HepG2 (cell line): ENCODE measurements around the gene DLG2. TPM values are rescaled to one million over a fixed set of nuclear protein-coding genes. Genes with fewer than 3 reads are reported as not detected.
"Not testable (repeated sequence)": the region's sequence is repeated elsewhere in the genome, so short reads cannot be mapped to it uniquely, and the experiment has no call there.

Experiments used
- ATAC-seq: fragments of 200-7000 bp; cut with Tn5 transposase; 3 replicates; pipeline ENCODE4 v1.9.1; 2020; ENCODE audit warnings: mild to moderate bottlenecking, moderate library complexity
- BruUV-seq: library from RNA; stranded (reverse); fragments of 400-500 nt; replicated peaks from 2 replicates; lab custom pipeline; 2021; lab: Mats Ljungman, UMichigan
- CTCF ChIA-PET: fragments of 300-600 bp; formaldehyde crosslinking; extraction: SDS; loops from one replicate; lab custom pipeline; 2021; ENCODE audit warnings: low total read pairs, inconsistent platforms, low intra/inter-chr PET ratio; lab: Yijun Ruan, JAX
- POLR2A ChIA-PET: fragments of 350-600 bp; sonication (Branson Sonifier 250); formaldehyde crosslinking; loops from one replicate; lab custom pipeline; 2020; ENCODE audit warnings: antibody characterized with exemption, inconsistent platforms; lab: Yijun Ruan, JAX
- DNase-seq: peaks from one replicate; pipeline ENCODE4 v3.0.0-alpha.2; 2015; ENCODE audit warnings: low spot score
- FAIRE-seq: peaks from 3 replicates; lab custom pipeline; 2011; peaks lifted over from hg19 to GRCh38; lab: Jason Lieb, UNC
- H2AFZ ChIP-seq: one replicate; pipeline ENCODE4 v1.6.1; 2011; ENCODE audit warnings: low read length, inconsistent platforms
- H3K27ac ChIP-seq: fragments of 300-600 bp; 3 replicates; pipeline ENCODE4 v1.8.0; 2011; ENCODE audit warnings: mixed run types, mild to moderate bottlenecking, mixed read lengths, low read length, inconsistent platforms; ENCODE audit not compliant: insufficient read depth; ENCODE audit errors: extremely low read length
- H3K27me3 ChIP-seq, 2 experiments: fragments of 200-600 bp in 1 of 2; 2 replicates in 1 of 2; 3 replicates in 1 of 2; pipeline versions ENCODE4 v1.6.0 to v1.8.0; 2011; ENCODE audit warnings: low read length in 2 of 2, mild to moderate bottlenecking in 2 of 2, moderate library complexity in 2 of 2, inconsistent platforms in 1 of 2; ENCODE audit not compliant: insufficient read depth in 2 of 2, control insufficient read depth in 1 of 2
- H3K36me3 ChIP-seq, 2 experiments: fragments of 200-600 bp in 1 of 2; replicated peaks in 1 of 2; 2 replicates in 1 of 2; 3 replicates in 1 of 2; pipeline versions ENCODE4 v1.5.1 to v1.8.0; 2011; ENCODE audit warnings: low read length in 2 of 2, inconsistent platforms in 1 of 2; ENCODE audit not compliant: insufficient read depth in 2 of 2, control insufficient read depth in 1 of 2
- H3K4me1 ChIP-seq: 2 replicates; pipeline ENCODE4 v1.5.1; 2012; ENCODE audit warnings: low read length, inconsistent platforms; ENCODE audit not compliant: insufficient read depth
- H3K4me2 ChIP-seq: 2 replicates; pipeline ENCODE4 v1.6.0; 2011; ENCODE audit warnings: low read depth, low read length, inconsistent platforms
- H3K4me3 ChIP-seq, 3 experiments: fragments of 200-600 bp in 1 of 3; sonication (generic), shearing (Covaris generic) in 1 of 3; replicated peaks in 1 of 3; 2 replicates each; pipeline ENCODE4 v1.5.1; 2011 to 2016; ENCODE audit warnings: low read length in 3 of 3, inconsistent platforms in 2 of 3, low read depth in 2 of 3, mild to moderate bottlenecking in 2 of 3, control low read depth in 1 of 3, mixed read lengths in 1 of 3; ENCODE audit not compliant: insufficient read depth in 1 of 3
- H3K79me2 ChIP-seq: one replicate; pipeline ENCODE4 v1.6.1; 2011; ENCODE audit warnings: low read length, inconsistent platforms; ENCODE audit not compliant: insufficient read depth
- H3K9ac ChIP-seq: 2 replicates; pipeline ENCODE4 v1.6.0; 2011; ENCODE audit warnings: mild to moderate bottlenecking, low read depth, low read length, inconsistent platforms; ENCODE audit not compliant: insufficient read depth
- H3K9me3 ChIP-seq: 2 replicates; pipeline ENCODE4 v1.5.1; 2012; ENCODE audit warnings: mild to moderate bottlenecking, low read length
- H4K20me1 ChIP-seq: 2 replicates; pipeline ENCODE4 v1.6.0; 2011; ENCODE audit warnings: inconsistent platforms, mild to moderate bottlenecking, low read length, moderate library complexity; ENCODE audit not compliant: insufficient read depth
- CC2D1A ChIP-seq: sonication (generic); formaldehyde crosslinking; IDR thresholded peaks from 2 replicates; pipeline ENCODE4 v1.8.1; 2023; ENCODE audit warnings: mild to moderate bottlenecking, missing genetic modification reagents
- DDIT3 ChIP-seq: sonication (generic); formaldehyde crosslinking; IDR thresholded peaks from 2 replicates; pipeline ENCODE4 v1.4.0; 2020; ENCODE audit warnings: mild to moderate bottlenecking, missing genetic modification reagents
- GLI4 ChIP-seq: sonication (generic); formaldehyde crosslinking; IDR thresholded peaks from 2 replicates; pipeline ENCODE4 v1.5.1; 2020; ENCODE audit warnings: missing genetic modification reagents, mild to moderate bottlenecking, moderate library complexity, borderline replicate concordance
- KDM1A ChIP-seq: IDR thresholded peaks from 2 replicates; pipeline ENCODE4 v1.6.1; 2016; ENCODE audit warnings: missing compliant biosample characterization
- MIER3 ChIP-seq: IDR thresholded peaks from 2 replicates; pipeline ENCODE4 v1.6.1; 2016; ENCODE audit warnings: missing compliant biosample characterization, borderline replicate concordance
- NFE2 ChIP-seq: sonication (generic); formaldehyde crosslinking; IDR thresholded peaks from 2 replicates; pipeline ENCODE4 v1.4.0; 2020; ENCODE audit warnings: missing genetic modification reagents
- RCOR2 ChIP-seq: IDR thresholded peaks from 2 replicates; pipeline ENCODE4 v1.6.1; 2016; ENCODE audit warnings: missing biosample characterization, missing genetic modification reagents
- RFX1 ChIP-seq: fragments of 450-650 bp; IDR thresholded peaks from 2 replicates; pipeline ENCODE4 v1.6.1; 2017
- ZNF143 ChIP-seq: sonication (generic); formaldehyde crosslinking; IDR thresholded peaks from 2 replicates; pipeline ENCODE4 v1.4.0; 2020; ENCODE audit warnings: missing genetic modification reagents
- ZNF570 ChIP-seq: sonication (generic); formaldehyde crosslinking; IDR thresholded peaks from 2 replicates; pipeline ENCODE4 v1.4.0; 2020; ENCODE audit warnings: mild to moderate bottlenecking, missing genetic modification reagents, borderline replicate concordance
- ZNF740 ChIP-seq: sonication (generic); formaldehyde crosslinking; IDR thresholded peaks from 2 replicates; pipeline ENCODE4 v1.4.0; 2020; ENCODE audit warnings: missing genetic modification reagents
- ZSCAN29 ChIP-seq: sonication (generic); formaldehyde crosslinking; conservative IDR thresholded peaks from 2 replicates; pipeline ENCODE4 v1.4.0; 2020; ENCODE audit warnings: mild to moderate bottlenecking, missing genetic modification reagents
- WGBS: methylation state at CpG from one replicate; pipeline ENCODE4 v1.1.6; 2017; ENCODE audit warnings: low lambda C conversion rate; 5-methylcytosine and 5-hydroxymethylcytosine counted together
- in situ Hi-C: cut with HindIII; loops from 2 replicates; pipeline ENCODE4 v1.10.0; 2017; ENCODE audit warnings: low pct_unique_long_range_greater_than_20kb; ENCODE audit not compliant: extremely low pct_ligation_motif_present
- intact Hi-C: fragments of 100-400 bp; cut with micrococcal nuclease; formaldehyde crosslinking; loops from one replicate; pipeline ENCODE4 v1.10.0; 2022; ENCODE audit not compliant: unreplicated experiment
- polyA plus RNA-seq, 8 experiments: library from polyadenylated mRNA; depleted of rRNA in 3 of 8; stranded (reverse) in 7 of 8; unstranded in 1 of 8; fragments of >200 nt; fragmentation: Illumina TruSeq in 4 of 8; extraction: Trizol in 4 of 8; gene quantifications; 2 replicates each; pipeline versions ENCODE4 v1.2.1 to v1.2.3, GENCODE V29; 2011 to 2016; ENCODE audit warnings: low read depth in 4 of 8, missing spikeins in 1 of 8, mixed read lengths in 1 of 8; ENCODE audit not compliant: insufficient read depth in 1 of 8
- total RNA-seq, 5 experiments: library from RNA; depleted of rRNA; stranded (reverse); fragments of >200 nt; fragmentation: Illumina TruSeq; extraction: Trizol; gene quantifications; 2 replicates each; pipeline ENCODE4 v1.2.3, GENCODE V29; 2016; ENCODE audit warnings: low read depth in 1 of 5

The DLG2 gene
- total and polyA plus RNA-seq, 2 of the 13 experiments (the other 11 are each of a cell fraction or from before 2014, with no cell fraction given): 0.46 to 1.0 TPM

- TF ChIP-seq GLI4 (CRISPR knock-in tag) (no peak), KDM1A (CRISPR knock-in tag) (no peak), NFE2 (CRISPR knock-in tag) (no peak), CC2D1A (CRISPR knock-in tag) (no peak), RFX1 (no peak), ZNF143 (no peak), DDIT3 (CRISPR knock-in tag) (no peak), ZNF740 (no peak)
Measured at GRCh38 chr11:83436855-83437254, 2190.3 kb downstream of the DLG2 start (continued).

GRCh38 chr11:83434812-83435211 lies 2192.3 kb downstream of the DLG2 start:
- H3K4me3 ChIP-seq, BruUV-seq, H3K9me3 ChIP-seq, H3K9ac ChIP-seq, DNase-seq, H3K27ac ChIP-seq, ATAC-seq, H3K4me1 ChIP-seq, H3K79me2 ChIP-seq, intact Hi-C loops, POLR2A ChIA-PET, H3K36me3 ChIP-seq, H2AFZ ChIP-seq, FAIRE-seq, in situ Hi-C loops, CTCF ChIA-PET, H4K20me1 ChIP-seq, H3K27me3 ChIP-seq, H3K4me2 ChIP-seq: not testable (repeated sequence)
- WGBS: 0% methylated on average over 2 of the region's 6 CpGs

GRCh38 chr11:83427943-83428342 lies 2199.2 kb downstream of the DLG2 start:
- DNase-seq (no peak), FAIRE-seq (no peak), ATAC-seq (no peak)
- intact Hi-C loops (no loop called here), in situ Hi-C loops (no loop called here)
- ChIA-PET POLR2A (no interaction called here), CTCF (no interaction called here)
- Histone ChIP-seq H3K4me1 (no peaks in the 10 kb centered on the region), H3K9ac (no peak overlapping the region), H3K27me3 (no peaks in the 10 kb centered on the region), H3K27ac (no peak overlapping the region), H2AFZ (no peak overlapping the region), H3K36me3 (no peaks in the 10 kb centered on the region), H3K4me3 (no peak overlapping the region), H4K20me1 (no peaks in the 10 kb centered on the region), H3K4me2 (no peak overlapping the region), H3K9me3 (no peaks in the 10 kb centered on the region), H3K79me2 (no peaks in the 10 kb centered on the region)
- WGBS: 6% methylated on average over 2 of the region's 2 CpGs
- no TSS peak for BruUV-seq
- TF ChIP-seq RCOR2 (CRISPR knock-in tag): no peak
- TF ChIP-seq MIER3: no peak
- no peak for TF ChIP-seq ZSCAN29 (CRISPR knock-in tag)
- no peak for TF ChIP-seq ZNF570 (CRISPR knock-in tag)
